IMR-90 (cell line): ENCODE measurements around the gene DGAT2. TPM values are rescaled to one million over a fixed set of nuclear protein-coding genes. Genes with fewer than 3 reads are reported as not detected.

Source experiments
- ATAC-seq: fragments of 200-7000 bp; cut with Tn5 transposase; 2 replicates; pipeline ENCODE4 v1.9.1; 2020; ENCODE audit warnings: low read depth, mild to moderate bottlenecking, moderate library complexity
- BruUV-seq: library from RNA; stranded (reverse); fragments of 400-500 nt; replicated peaks from 2 replicates; lab custom pipeline; 2021; lab: Mats Ljungman, UMichigan
- CTCF ChIA-PET: fragments of 300-600 bp; formaldehyde crosslinking; extraction: SDS; loops from one replicate; lab custom pipeline; 2021; ENCODE audit warnings: antibody characterized with exemption; lab: Yijun Ruan, JAX
- POLR2A ChIA-PET: fragments of 300-600 bp; sonication (Branson Sonifier 250); formaldehyde crosslinking; loops from one replicate; lab custom pipeline; 2022; ENCODE audit warnings: antibody characterized with exemption; ENCODE audit not compliant: unreplicated experiment; lab: Charles Lee
- DNase-seq: peaks from one replicate; pipeline ENCODE4 v3.0.0; 2013
- H2AFZ ChIP-seq: replicated peaks from 2 replicates; pipeline ENCODE3; 2013; ENCODE audit warnings: low read length, mild to moderate bottlenecking; ENCODE audit not compliant: poor library complexity
- H2AK5ac ChIP-seq: 2 replicates; pipeline ENCODE4 v1.6.1; 2013; ENCODE audit warnings: low read depth, low read length, inconsistent platforms
- H2AK9ac ChIP-seq: replicated peaks from 2 replicates; pipeline ENCODE3; 2013; ENCODE audit warnings: mild to moderate bottlenecking, low read depth, low read length, moderate library complexity; ENCODE audit not compliant: poor library complexity
- H2BK120ac ChIP-seq: 2 replicates; pipeline ENCODE4 v1.6.1; 2013; ENCODE audit warnings: low read depth, low read length, inconsistent platforms
- H2BK15ac ChIP-seq: 3 replicates; pipeline ENCODE4 v1.6.1; 2013; ENCODE audit warnings: low read depth, low read length, inconsistent platforms
- H2BK20ac ChIP-seq: 2 replicates; pipeline ENCODE4 v1.6.1; 2013; ENCODE audit warnings: low read depth, mild to moderate bottlenecking, inconsistent platforms, low read length, moderate library complexity
- H2BK5ac ChIP-seq: 2 replicates; pipeline ENCODE4 v1.6.1; 2013; ENCODE audit warnings: mild to moderate bottlenecking, low read depth, low read length, inconsistent platforms; ENCODE audit not compliant: poor library complexity, severe bottlenecking
- H3K14ac ChIP-seq: replicated peaks from 2 replicates; pipeline ENCODE4 v1.6.1; 2013; ENCODE audit warnings: low read depth, low read length, inconsistent platforms
- H3K18ac ChIP-seq: 2 replicates; pipeline ENCODE4 v1.6.1; 2013; ENCODE audit warnings: low read depth, low read length, control low read depth
- H3K23ac ChIP-seq: 2 replicates; pipeline ENCODE4 v1.6.1; 2013; ENCODE audit warnings: low read depth, low read length, inconsistent platforms
- H3K27ac ChIP-seq: 2 replicates; pipeline ENCODE4 v1.5.1; 2013; ENCODE audit warnings: mild to moderate bottlenecking, control low read depth, low read length; ENCODE audit not compliant: insufficient read depth
- H3K27me3 ChIP-seq: 2 replicates; pipeline ENCODE4 v1.6.1; 2013; ENCODE audit warnings: low read length; ENCODE audit not compliant: control insufficient read depth, insufficient read depth
- H3K36me3 ChIP-seq: 2 replicates; pipeline ENCODE4 v1.6.1; 2013; ENCODE audit warnings: low read length, mixed read lengths; ENCODE audit not compliant: control insufficient read depth, insufficient read depth
- H3K4ac ChIP-seq: 2 replicates; pipeline ENCODE4 v1.6.1; 2013; ENCODE audit warnings: low read depth, low read length, inconsistent platforms
- H3K4me1 ChIP-seq: 2 replicates; pipeline ENCODE4 v1.6.1; 2013; ENCODE audit warnings: low read length, mixed read lengths; ENCODE audit not compliant: control insufficient read depth, insufficient read depth
- H3K4me2 ChIP-seq: 2 replicates; pipeline ENCODE4 v1.6.1; 2013; ENCODE audit warnings: low read depth, mild to moderate bottlenecking, control low read depth, low read length, moderate library complexity
- H3K4me3 ChIP-seq: 2 replicates; pipeline ENCODE4 v1.5.1; 2013; ENCODE audit warnings: low read depth, mild to moderate bottlenecking, control low read depth, low read length, moderate library complexity; ENCODE audit not compliant: insufficient read depth
- H3K56ac ChIP-seq: 2 replicates; pipeline ENCODE4 v1.6.1; 2013; ENCODE audit warnings: low read length, inconsistent platforms; ENCODE audit not compliant: insufficient read depth; ENCODE audit errors: extremely low read depth
- H3K79me1 ChIP-seq, 2 experiments: 2 replicates each; pipeline ENCODE4 v1.6.1; 2013; ENCODE audit warnings: low read length in 2 of 2, inconsistent platforms in 1 of 2, low read depth in 1 of 2
- H3K9ac ChIP-seq: 2 replicates; pipeline ENCODE4 v1.6.1; 2013; ENCODE audit warnings: low read depth, low read length, control low read depth
- H3K9me1 ChIP-seq: 2 replicates; pipeline ENCODE4 v1.6.1; 2013; ENCODE audit warnings: low read length, inconsistent platforms; ENCODE audit not compliant: insufficient read depth
- H3K9me3 ChIP-seq: 2 replicates; pipeline ENCODE4 v1.6.1; 2013; ENCODE audit warnings: low read length; ENCODE audit not compliant: control insufficient read depth, insufficient read depth
- H4K20me1 ChIP-seq: 2 replicates; pipeline ENCODE4 v1.6.1; 2013; ENCODE audit warnings: low read length, inconsistent platforms; ENCODE audit not compliant: insufficient read depth
- H4K5ac ChIP-seq: 2 replicates; pipeline ENCODE4 v1.6.1; 2013; ENCODE audit warnings: mild to moderate bottlenecking, low read depth, low read length, control low read depth
- H4K8ac ChIP-seq, 2 experiments: 2 replicates each; pipeline ENCODE4 v1.6.1; 2013; ENCODE audit warnings: low read depth in 2 of 2, low read length in 2 of 2, control low read depth in 1 of 2, inconsistent platforms in 1 of 2
- H4K91ac ChIP-seq: 2 replicates; pipeline ENCODE4 v1.6.1; 2013; ENCODE audit warnings: low read depth, low read length, inconsistent platforms; ENCODE audit not compliant: insufficient read depth
- BHLHE40 ChIP-seq: fragments of 150-350 bp; IDR thresholded peaks from 2 replicates; pipeline ENCODE4 v1.6.1; 2016; ENCODE audit warnings: mild to moderate bottlenecking, low read depth, low read length
- CEBPB ChIP-seq: IDR thresholded peaks from 2 replicates; pipeline ENCODE4 v1.6.1; 2012; ENCODE audit warnings: low read depth, low read length, improper control_type of control experiment
- CHD1 ChIP-seq: IDR thresholded peaks from 2 replicates; pipeline ENCODE4 v1.6.1; 2012; ENCODE audit warnings: low read depth, low read length, improper control_type of control experiment
- CTCF ChIP-seq: conservative IDR thresholded peaks from 2 replicates; pipeline ENCODE4 v1.5.1; 2012; ENCODE audit warnings: mild to moderate bottlenecking, low read depth, low read length, improper control_type of control experiment
- ELK1 ChIP-seq: fragments of 150-350 bp; IDR thresholded peaks from 2 replicates; pipeline ENCODE4 v1.6.1; 2016; ENCODE audit warnings: low read depth, mild to moderate bottlenecking, low read length, moderate library complexity, borderline replicate concordance
- FOS ChIP-seq: fragments of 150-350 bp; IDR thresholded peaks from 2 replicates; pipeline ENCODE4 v1.6.1; 2016; ENCODE audit warnings: low read depth, low read length
- MAFK ChIP-seq: IDR thresholded peaks from 2 replicates; pipeline ENCODE4 v1.6.1; 2012; ENCODE audit warnings: low read depth, low read length, improper control_type of control experiment
- MAZ ChIP-seq: IDR thresholded peaks from 2 replicates; pipeline ENCODE4 v1.6.1; 2012; ENCODE audit warnings: low read depth, mild to moderate bottlenecking, low read length, improper control_type of control experiment, moderate library complexity, borderline replicate concordance
- MXI1 ChIP-seq: IDR thresholded peaks from 2 replicates; pipeline ENCODE4 v1.6.1; 2012; ENCODE audit warnings: low read depth, mild to moderate bottlenecking, low read length, moderate library complexity, borderline replicate concordance
- NFE2L2 ChIP-seq: fragments of 150-350 bp; IDR thresholded peaks from 2 replicates; pipeline ENCODE4 v1.6.1; 2016; ENCODE audit warnings: low read depth, mild to moderate bottlenecking, low read length
- POLR2A ChIP-seq: IDR thresholded peaks from 2 replicates; pipeline ENCODE4 v1.6.1; 2012; ENCODE audit warnings: mild to moderate bottlenecking, low read depth, low read length
- RAD21 ChIP-seq: IDR thresholded peaks from 2 replicates; pipeline ENCODE4 v1.6.1; 2012; ENCODE audit warnings: low read length, improper control_type of control experiment
- RCOR1 ChIP-seq: IDR thresholded peaks from 2 replicates; pipeline ENCODE4 v1.6.1; 2012; ENCODE audit warnings: mild to moderate bottlenecking, low read length, improper control_type of control experiment; ENCODE audit not compliant: insufficient replicate concordance
- RFX5 ChIP-seq: IDR thresholded peaks from 2 replicates; pipeline ENCODE4 v1.8.0; 2012; ENCODE audit warnings: low read depth, mild to moderate bottlenecking, low read length, moderate library complexity
- SMC3 ChIP-seq: fragments of 150-350 bp; IDR thresholded peaks from 2 replicates; pipeline ENCODE4 v1.6.1; 2016; ENCODE audit warnings: low read depth, mild to moderate bottlenecking, antibody characterized with exemption, low read length, moderate library complexity
- USF2 ChIP-seq: fragments of 150-350 bp; IDR thresholded peaks from 2 replicates; pipeline ENCODE4 v1.6.1; 2017; ENCODE audit warnings: mild to moderate bottlenecking, antibody characterized with exemption, low read length, low read depth
- WGBS, 2 experiments: methylation state at CpG; one replicate each; pipeline versions ENCODE4 v1.1.5 to v1.1.7; 2013; ENCODE audit warnings: missing lambda C conversion rate in 2 of 2; ENCODE audit not compliant: insufficient read length in 1 of 2; ENCODE audit errors: extremely low coverage in 2 of 2; 5-methylcytosine and 5-hydroxymethylcytosine counted together
- dilution Hi-C: fragments of 300-500 bp; cut with HindIII; formaldehyde crosslinking; loops from one replicate; pipeline ENCODE4 v1.14.3; 2018; ENCODE audit warnings: low sequenced_read_pairs; ENCODE audit not compliant: unreplicated experiment
- in situ Hi-C: fragments of 300-500 bp; cut with MboI; formaldehyde crosslinking; loops from 3 replicates; pipeline ENCODE4 v1.14.3; 2019; ENCODE audit warnings: low sequenced_read_pairs, inconsistent platforms, mixed read lengths
- intact Hi-C: fragments of 100-400 bp; cut with micrococcal nuclease; formaldehyde crosslinking; loops from 2 replicates; pipeline ENCODE4 v1.10.0; 2022
- polyA plus RNA-seq, 3 experiments: library from polyadenylated mRNA; depleted of rRNA; stranded (reverse); fragments of >200 nt; gene quantifications; 2 replicates each; pipeline ENCODE4 v1.2.3, GENCODE V29; 2012; ENCODE audit warnings: low replicate concordance in 1 of 3
- total RNA-seq: library from RNA; depleted of rRNA; stranded (reverse); fragments of >200 nt; gene quantifications from 2 replicates; pipeline ENCODE4 v1.2.3, GENCODE V29; 2012

Gene DGAT2
- total and polyA plus RNA-seq, 2 of the 4 experiments (the other 2 are of a cell fraction): 2.3 to 2.4 TPM

- H3K79me1 ChIP-seq: no peaks in the 10 kb centered on the region
- no peak overlapping the region for H3K4me3 ChIP-seq
- H2AFZ ChIP-seq: peak overlapping the region; percentile 58
- ChIA-PET CTCF (no interaction called here), POLR2A (no interaction called here)
- H3K9me3 ChIP-seq: no peaks in the 10 kb centered on the region
- H2BK120ac ChIP-seq: no peak overlapping the region
- no peak overlapping the region for H2AK5ac ChIP-seq
- no peaks in the 10 kb centered on the region for H3K36me3 ChIP-seq
- no peak overlapping the region for H3K4ac ChIP-seq
- dilution Hi-C loops (no loop called here), intact Hi-C loops (no loop called here), in situ Hi-C loops (no loop called here)
- no peak for DNase-seq
- H3K9ac ChIP-seq: no peak overlapping the region
- no peaks in the 10 kb centered on the region for H3K9me1 ChIP-seq
- WGBS, 2 experiments: no CpG with 5 or more reads among the region's 4 CpGs
- no peak overlapping the region; the same call in 1 of the 2 replicates for H3K14ac ChIP-seq
- H3K27me3 ChIP-seq: peaks cover 22% of the 10 kb centered on the region
- no peak overlapping the region for H2BK5ac ChIP-seq
- H4K20me1 ChIP-seq: no peaks in the 10 kb centered on the region
- H3K18ac ChIP-seq: no peak overlapping the region
- H2BK15ac ChIP-seq: no peak overlapping the region
- no peaks in the 10 kb centered on the region for H3K4me1 ChIP-seq
- H4K91ac ChIP-seq: no peak overlapping the region
- no peak for ATAC-seq
- TF ChIP-seq ELK1 (no peak), FOS (no peak), BHLHE40 (no peak), RFX5 (no peak), RAD21 (no peak), MAFK (no peak), POLR2A (no peak), CTCF (no peak), SMC3 (no peak), USF2 (no peak), MXI1 (no peak), CEBPB (no peak), RCOR1 (no peak), MAZ (no peak), NFE2L2 (no peak), CHD1 (no peak)
- no TSS peak for BruUV-seq
- H3K56ac ChIP-seq: no peak overlapping the region
- H3K4me2 ChIP-seq: no peak overlapping the region
- no peak overlapping the region for H4K5ac ChIP-seq
- H3K27ac ChIP-seq: no peak overlapping the region
- no peak overlapping the region for H2BK20ac ChIP-seq
- H3K23ac ChIP-seq: no peak overlapping the region
- no peak overlapping the region for H2AK9ac ChIP-seq
- H4K8ac ChIP-seq: no peak overlapping the region
These were observed 14.1 kb downstream of the DGAT2 start for GRCh38 chr11:75782540-75783263.
